Tracheal epithelial cell (primary cell): ENCODE results near the gene MARS1. TPM values are rescaled to one million over a fixed set of nuclear protein-coding genes. Genes with fewer than 3 reads are reported as not detected.

Experiments used
- total RNA-seq: library from RNA; depleted of rRNA; stranded (reverse); fragments of >200 nt; gene quantifications from 2 replicates; pipeline ENCODE4 v1.2.1, GENCODE V29; 2014

The MARS1 gene
- total RNA-seq: 191 and 216 TPM in 2 replicates

GRCh38 chr12:57487597-57488401, at the start of gene MARS1:
TSS of gene MARS1 (plus strand) at chr12:57488068. CDS start at chr12:57488091, 23 bp downstream.

DNA sequence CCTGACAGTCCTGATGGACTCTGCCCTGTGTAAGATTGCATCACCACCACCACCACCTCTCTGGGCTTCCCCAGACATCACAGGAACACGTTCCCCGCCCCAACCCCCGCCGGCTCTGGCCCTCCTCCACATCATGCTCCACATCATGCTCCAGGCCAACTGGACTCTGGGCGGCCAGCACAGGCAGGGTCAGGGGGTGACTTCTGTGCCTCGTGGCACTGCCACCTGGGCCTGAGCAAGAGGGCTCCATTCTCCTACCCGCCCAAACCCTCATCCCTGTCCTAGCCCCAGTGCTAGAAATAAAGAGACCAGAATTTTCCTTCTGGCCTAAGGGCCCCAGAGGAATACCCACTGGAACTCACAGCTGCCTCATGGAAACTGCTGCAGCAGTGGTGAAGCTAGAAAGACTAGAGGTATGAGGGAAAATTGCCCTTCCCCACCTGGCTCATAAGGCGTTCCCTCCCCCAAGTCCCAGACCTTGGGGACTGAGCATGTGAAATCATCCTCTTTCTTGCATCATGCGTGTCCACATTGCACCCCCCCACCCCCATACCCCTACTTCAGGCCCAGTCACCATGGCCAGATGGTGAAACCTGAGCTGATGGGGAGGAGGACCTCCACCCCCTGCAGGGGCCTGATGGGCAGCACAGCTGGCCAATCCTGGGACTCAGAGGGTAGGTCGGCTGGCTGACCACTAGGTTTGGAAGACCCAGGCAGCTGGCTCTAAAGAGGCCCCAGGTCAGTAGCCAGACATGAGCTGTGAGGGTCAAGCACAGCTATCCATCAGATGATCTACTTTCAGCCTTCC, 33.1 kb upstream of the MARS1 start, which contains the start of gene INHBE:
TSS of gene INHBE (plus strand) at position 742 of the 808 bp plus-strand sequence. CDS start 230 bp downstream, outside the sequence.

GRCh38 chr12:57459750-57460467, 28.0 kb upstream of the MARS1 start, which contains the start of gene GLI1:
TSS of gene GLI1 (plus strand) at chr12:57459785. CDS start at chr12:57463692, 3,907 bp downstream.

GRCh38 chr12:57479376-57480115, 8.3 kb upstream of the MARS1 start, which contains the start of gene ARHGAP9:
TSS of gene ARHGAP9 (minus strand) at chr12:57479866. CDS start at chr12:57479406, 460 bp downstream.

GRCh38 chr12:57520053-57520818, 32.4 kb downstream of the MARS1 start, which contains the start of gene DDIT3:
TSS of gene DDIT3 (minus strand) at chr12:57520514. CDS start at chr12:57517406, 3,108 bp downstream.

GRCh38 chr12:57522011-57522886, 34.4 kb downstream of the MARS1 start, which contains the start of gene MBD6:
TSS of gene MBD6 (plus strand) at chr12:57522824. CDS start at chr12:57524304, 1,480 bp downstream.

GRCh38 chr12:57546438-57547287, 58.8 kb downstream of the MARS1 start, which contains the start of gene DCTN2:
TSS of gene DCTN2 (minus strand) at chr12:57547192. CDS start at chr12:57547063, 129 bp downstream.

GRCh38 chr12:57549909-57550640, 62.2 kb downstream of the MARS1 start, which contains the start of gene KIF5A:
TSS of gene KIF5A (plus strand) at chr12:57550044. CDS start at chr12:57550272, 228 bp downstream.

Other genes starting within 250 kb of the MARS1 start
- 1.1 TPM in 1 of 2 replicates, not detected in the other for gene STAC3, start 236.9 kb upstream of the MARS1 start, total RNA-seq
- gene R3HDM2, start 57.0 kb upstream of the MARS1 start, total RNA-seq: 6.7 and 12.6 TPM in 2 replicates
- gene INHBC, start 53.3 kb upstream of the MARS1 start, total RNA-seq: not detected in 2 replicates
- gene INHBE, start 32.8 kb upstream of the MARS1 start, total RNA-seq: 0.96 and 1.3 TPM in 2 replicates
- under 0.01 TPM in 1 of 2 replicates, not detected in the other for gene GLI1, start 28.3 kb upstream of the MARS1 start, total RNA-seq
- not detected in 2 replicates for gene ARHGAP9, start 8.2 kb upstream of the MARS1 start, total RNA-seq
- 75.9 and 79.7 TPM in 2 replicates for gene DDIT3, start 32.4 kb downstream of the MARS1 start, total RNA-seq
- gene MBD6, start 34.8 kb downstream of the MARS1 start, total RNA-seq: 4.5 and 6.0 TPM in 2 replicates
- 77.6 and 95.4 TPM in 2 replicates for gene DCTN2, start 59.1 kb downstream of the MARS1 start, total RNA-seq
- under 0.01 TPM in 1 of 2 replicates, not detected in the other for gene KIF5A, start 62.0 kb downstream of the MARS1 start, total RNA-seq
- gene PIP4K2C, start 103.1 kb downstream of the MARS1 start, total RNA-seq: 47.5 and 52.2 TPM in 2 replicates
- gene DTX3, start 116.8 kb downstream of the MARS1 start, total RNA-seq: 2.1 and 7.0 TPM in 2 replicates
- gene ARHGEF25, start 123.4 kb downstream of the MARS1 start, total RNA-seq: 1.9 and 2.2 TPM in 2 replicates
- gene B4GALNT1, start 145.1 kb downstream of the MARS1 start, total RNA-seq: 0.48 TPM in 1 of 2 replicates, not detected in the other
- 126 and 136 TPM in 2 replicates for gene OS9, start 206.1 kb downstream of the MARS1 start, total RNA-seq